SK-N-SH (cell line): ENCODE data around the gene PRKCG. TPM values are rescaled to one million over a fixed set of nuclear protein-coding genes. Genes with fewer than 3 reads are reported as not detected.

ENCODE experiments used
- CTCF ChIA-PET: fragments of 300-600, 350-600 bp; formaldehyde crosslinking; extraction: SDS; loops from one replicate; lab custom pipeline; 2021; lab: Yijun Ruan, JAX
- POLR2A ChIA-PET: fragments of 350-600 bp; sonication (Branson Sonifier 250); formaldehyde crosslinking; extraction: SDS; loops from one replicate; lab custom pipeline; 2020; ENCODE audit warnings: antibody characterized with exemption, inconsistent platforms; lab: Yijun Ruan, JAX
- DNase-seq: peaks from one replicate; pipeline ENCODE4 v3.0.0; 2012
- H2AFZ ChIP-seq: fragments of 200-600 bp; sonication (generic); 2 replicates; pipeline ENCODE4 v1.8.1; 2016; ENCODE audit warnings: antibody characterized with exemption, mild to moderate bottlenecking, low read depth
- H3F3A ChIP-seq: fragments of 200-600 bp; sonication (generic); replicated peaks from 2 replicates; pipeline ENCODE3; 2016; ENCODE audit warnings: antibody characterized with exemption, mild to moderate bottlenecking; ENCODE audit not compliant: insufficient read depth
- H3K27ac ChIP-seq, 2 experiments: fragments of 200-500 bp in 1 of 2; fragments of 200-600 bp in 1 of 2; sonication (Bioruptor generic) in 1 of 2; sonication (generic), shearing (Covaris generic) in 1 of 2; 2 replicates each; pipeline versions ENCODE4 v1.5.1 to v1.6.1; 2014 to 2016; ENCODE audit warnings: low read depth in 2 of 2, inconsistent platforms in 1 of 2, low read length in 1 of 2, mild to moderate bottlenecking in 1 of 2, mixed read lengths in 1 of 2
- H3K27me3 ChIP-seq: fragments of 200-600 bp; sonication (generic), shearing (Covaris generic); 2 replicates; pipeline ENCODE4 v1.6.1; 2016; ENCODE audit warnings: mixed run types; ENCODE audit not compliant: insufficient read depth
- H3K36me3 ChIP-seq, 2 experiments: fragments of 200-500 bp in 1 of 2; fragments of 200-600 bp in 1 of 2; sonication (Bioruptor generic) in 1 of 2; sonication (generic) in 1 of 2; replicated peaks in 1 of 2; 2 replicates each; pipeline versions ENCODE3 to v1.5.1; 2014 to 2016; ENCODE audit warnings: low read length in 1 of 2, mild to moderate bottlenecking in 1 of 2; ENCODE audit not compliant: insufficient read depth in 2 of 2, control insufficient read depth in 1 of 2
- H3K4me1 ChIP-seq, 2 experiments: fragments of 200-500 bp in 1 of 2; fragments of 200-600 bp in 1 of 2; sonication (Bioruptor generic) in 1 of 2; sonication (generic), shearing (Covaris generic) in 1 of 2; 2 replicates each; pipeline versions ENCODE4 v1.5.1 to v1.6.1; 2014 to 2016; ENCODE audit warnings: low read depth in 1 of 2, low read length in 1 of 2, mixed run types in 1 of 2; ENCODE audit not compliant: insufficient read depth in 2 of 2, control insufficient read depth in 1 of 2
- H3K4me2 ChIP-seq: fragments of 200-600 bp; sonication (generic), shearing (Covaris generic); 2 replicates; pipeline ENCODE4 v1.6.1; 2017; ENCODE audit warnings: mixed run types
- H3K4me3 ChIP-seq, 2 experiments: fragments of 200-500 bp in 1 of 2; fragments of 200-600 bp in 1 of 2; sonication (Bioruptor generic) in 1 of 2; sonication (generic), shearing (Covaris generic) in 1 of 2; 2 replicates each; pipeline versions ENCODE4 v1.5.1 to v1.8.1; 2014 to 2016; ENCODE audit warnings: low read depth in 2 of 2, inconsistent platforms in 1 of 2, low read length in 1 of 2, mild to moderate bottlenecking in 1 of 2, mixed read lengths in 1 of 2, moderate library complexity in 1 of 2
- H3K79me2 ChIP-seq: fragments of 200-600 bp; sonication (generic); 2 replicates; pipeline ENCODE4 v1.8.1; 2017; ENCODE audit warnings: mild to moderate bottlenecking; ENCODE audit not compliant: insufficient read depth
- H3K9ac ChIP-seq: fragments of 200-600 bp; sonication (generic); 2 replicates; pipeline ENCODE4 v1.6.1; 2017; ENCODE audit warnings: mixed run types
- H3K9me2 ChIP-seq: fragments of 200-600 bp; sonication (generic); 2 replicates; pipeline ENCODE4 v1.6.1; 2017; ENCODE audit warnings: mixed run types
- H3K9me3 ChIP-seq: fragments of 200-600 bp; sonication (generic); 2 replicates; pipeline ENCODE4 v1.6.1; 2017; ENCODE audit warnings: mixed run types, mild to moderate bottlenecking, moderate library complexity
- H4K20me1 ChIP-seq: fragments of 200-600 bp; sonication (generic); 2 replicates; pipeline ENCODE4 v1.6.1; 2017; ENCODE audit warnings: mild to moderate bottlenecking, mixed run types; ENCODE audit not compliant: insufficient read depth
- CHD2 ChIP-seq: fragments of 150-350 bp; IDR thresholded peaks from 2 replicates; pipeline ENCODE4 v1.6.1; 2018; ENCODE audit warnings: low read length; ENCODE audit not compliant: partially characterized antibody
- EZH2phosphoT487 ChIP-seq: fragments of 200-600 bp; sonication (generic); IDR thresholded peaks from 2 replicates; pipeline ENCODE4 v1.6.1; 2017; ENCODE audit warnings: low read depth, mixed run types, mild to moderate bottlenecking, antibody characterized with exemption, moderate library complexity, borderline replicate concordance
- FOSL2 ChIP-seq: IDR thresholded peaks from 2 replicates; pipeline ENCODE4 v1.4.0; 2012; ENCODE audit warnings: low read depth, mild to moderate bottlenecking, moderate library complexity, borderline replicate concordance
- FOXM1 ChIP-seq: IDR thresholded peaks from 2 replicates; pipeline ENCODE4 v1.4.0; 2012; ENCODE audit warnings: low read depth, mild to moderate bottlenecking
- IRF3 ChIP-seq: fragments of 150-350 bp; IDR thresholded peaks from 2 replicates; pipeline ENCODE4 v1.6.1; 2016; ENCODE audit warnings: mild to moderate bottlenecking, low read depth, low read length
- JUND ChIP-seq: IDR thresholded peaks from 2 replicates; pipeline ENCODE4 v1.4.0; 2012
- MAX ChIP-seq: IDR thresholded peaks from 2 replicates; pipeline ENCODE4 v1.4.0; 2012; ENCODE audit warnings: low read depth
- MEF2A ChIP-seq: IDR thresholded peaks from 2 replicates; pipeline ENCODE4 v1.4.0; 2012; ENCODE audit warnings: low read depth, borderline replicate concordance
- MXI1 ChIP-seq: IDR thresholded peaks from 2 replicates; pipeline ENCODE4 v1.6.1; 2012; ENCODE audit warnings: mild to moderate bottlenecking, low read depth, low read length, improper control_type of control experiment
- NFIC ChIP-seq: IDR thresholded peaks from 2 replicates; pipeline ENCODE4 v1.4.0; 2012; ENCODE audit warnings: borderline replicate concordance
- NRF1 ChIP-seq: IDR thresholded peaks from 2 replicates; pipeline ENCODE4 v1.6.1; 2012; ENCODE audit warnings: low read depth, mild to moderate bottlenecking, low read length
- PBX3 ChIP-seq: IDR thresholded peaks from 2 replicates; pipeline ENCODE4; 2012
- RCOR1 ChIP-seq: fragments of 150-350 bp; IDR thresholded peaks from 2 replicates; pipeline ENCODE4 v1.6.1; 2017; ENCODE audit warnings: antibody characterized with exemption, low read length
- REST ChIP-seq: IDR thresholded peaks from 2 replicates; pipeline ENCODE4 v1.6.1; 2012; ENCODE audit warnings: mild to moderate bottlenecking, low read depth, low read length, moderate library complexity
- RFX5 ChIP-seq: IDR thresholded peaks from 2 replicates; pipeline ENCODE4 v1.6.1; 2012; ENCODE audit warnings: mild to moderate bottlenecking, improper control_type of control experiment, low read length
- SMC3 ChIP-seq: IDR thresholded peaks from 2 replicates; pipeline ENCODE4 v1.6.1; 2012; ENCODE audit warnings: low read depth, low read length, improper control_type of control experiment
- TCF12 ChIP-seq: IDR thresholded peaks from 2 replicates; pipeline ENCODE4 v1.4.0; 2012
- TEAD4 ChIP-seq: IDR thresholded peaks from 2 replicates; pipeline ENCODE4 v1.4.0; 2012; ENCODE audit warnings: mild to moderate bottlenecking, borderline replicate concordance; ENCODE audit not compliant: insufficient read depth
- USF1 ChIP-seq: IDR thresholded peaks from 2 replicates; pipeline ENCODE4 v1.4.0; 2012; ENCODE audit warnings: low read depth, borderline replicate concordance
- USF2 ChIP-seq: fragments of 150-350 bp; IDR thresholded peaks from 2 replicates; pipeline ENCODE4 v1.6.1; 2017; ENCODE audit warnings: antibody characterized with exemption, low read length, low read depth, borderline replicate concordance
- YY1 ChIP-seq: IDR thresholded peaks from 2 replicates; pipeline ENCODE4 v1.4.0; 2012; ENCODE audit warnings: low read depth, mild to moderate bottlenecking
- ZBTB33 ChIP-seq: IDR thresholded peaks from 2 replicates; pipeline ENCODE4 v1.4.0; 2012; ENCODE audit warnings: low read depth, borderline replicate concordance
- WGBS: methylation state at CpG from one replicate; pipeline ENCODE4 v1.1.6; 2017; ENCODE audit warnings: low lambda C conversion rate; 5-methylcytosine and 5-hydroxymethylcytosine counted together
- polyA plus RNA-seq, 3 experiments: library from polyadenylated mRNA; depleted of rRNA; stranded (reverse); fragments of >200 nt; gene quantifications; 2 replicates each; pipeline ENCODE4 v1.2.3, GENCODE V29; 2012

PRKCG gene
- polyA plus RNA-seq, 1 of the 3 experiments (the other 2 are of a cell fraction), result 0.08 TPM

- POLR2A ChIA-PET, result no interaction called here
- peak; percentile 85 for DNase-seq
- peaks cover 0 to 20% of the 10 kb centered on the region in 2 experiments; a peak in 1 of 4 replicates for H3K4me1 ChIP-seq
- CTCF ChIA-PET, result interaction anchor here (0.6 to 3.2 kb wide), 23 partner anchors 9 to 196 kb away, joined by 3 to 47 read pairs (median 4); partner anchors contain the start of gene MYADM
- H3K79me2 ChIP-seq, result peaks cover 16% of the 10 kb centered on the region
- no peaks in the 10 kb centered on the region for H3K9me3 ChIP-seq
- H2AFZ ChIP-seq, result peak overlapping the region; percentile 19; the same call in 1 of the 2 replicates
- peaks cover 7% of the 10 kb centered on the region for H3F3A ChIP-seq
- no peaks in the 10 kb centered on the region for H3K9me2 ChIP-seq
- H3K36me3 ChIP-seq, result no peaks in the 10 kb centered on the region
- WGBS, result 18% methylated on average over 33 of the region's 48 CpGs
- peak overlapping the region; percentile 17 to 26; a peak in 2 of 4 replicates for H3K4me3 ChIP-seq
- peak overlapping the region; percentile 66; the same call in 1 of the 2 replicates for H3K4me2 ChIP-seq
- peaks cover 26% of the 10 kb centered on the region for H3K27me3 ChIP-seq
- no peak overlapping the region for H3K27ac ChIP-seq
- H4K20me1 ChIP-seq, result peaks cover 10% of the 10 kb centered on the region; the same call in 1 of the 2 replicates
- H3K9ac ChIP-seq, result no peak overlapping the region
- no peak for TF ChIP-seq TEAD4
- TF ChIP-seq MXI1, result no peak
- no peak for TF ChIP-seq IRF3
- no peak for TF ChIP-seq RFX5
- TF ChIP-seq USF2, result no peak
- TF ChIP-seq PBX3, result no peak
- TF ChIP-seq REST, result no peak
- no peak for TF ChIP-seq MAX
- TF ChIP-seq FOSL2, result no peak
- TF ChIP-seq SMC3, result peak; percentile 65
- TF ChIP-seq RCOR1, result no peak
- no peak for TF ChIP-seq TCF12
- no peak for TF ChIP-seq NFIC
- TF ChIP-seq ZBTB33, result no peak
- TF ChIP-seq USF1, result no peak
- TF ChIP-seq CHD2, result no peak
- TF ChIP-seq MEF2A, result no peak
- TF ChIP-seq FOXM1, result no peak
- no peak for TF ChIP-seq NRF1
- TF ChIP-seq EZH2phosphoT487, result no peak
- TF ChIP-seq JUND, result no peak
- no peak for TF ChIP-seq YY1
These were observed 24.5 kb downstream of the PRKCG start for GRCh38 chr19:53906211-53907192.
